Caco-2 (cell line): ENCODE results near the gene RABGAP1L. TPM values are rescaled to one million over a fixed set of nuclear protein-coding genes. Genes with fewer than 3 reads are reported as not detected.

ENCODE experiments used
- BruUV-seq: library from RNA; stranded (reverse); fragments of 400-500 nt; replicated peaks from 2 replicates; lab custom pipeline; 2021; lab: Mats Ljungman, UMichigan
- CTCF ChIA-PET: fragments of 300-600 bp; sonication (Branson Sonifier 250); formaldehyde crosslinking; loops from one replicate; lab custom pipeline; 2022; ENCODE audit warnings: antibody characterized with exemption; lab: Charles Lee
- POLR2A ChIA-PET: fragments of 300-600 bp; sonication (Branson Sonifier 250); formaldehyde crosslinking; loops from one replicate; lab custom pipeline; 2022; ENCODE audit warnings: antibody characterized with exemption; lab: Charles Lee
- DNase-seq, 2 experiments: peaks; one replicate each; pipeline versions ENCODE4 v3.0.0 to v3.0.0-alpha.2; 2020 to 2022
- H3K27me3 ChIP-seq: replicated peaks from 2 replicates; pipeline ENCODE4 v1.6.0; 2011; ENCODE audit warnings: low read length; ENCODE audit not compliant: control insufficient read depth, insufficient read depth
- H3K36me3 ChIP-seq: 2 replicates; pipeline ENCODE4 v1.5.1; 2011; ENCODE audit warnings: low read length; ENCODE audit not compliant: control insufficient read depth, insufficient read depth
- H3K4me1 ChIP-seq: fragments of 250-450 bp; sonication (Bioruptor Pico); 2 replicates; pipeline ENCODE4 v1.5.1; 2020; ENCODE audit warnings: mild to moderate bottlenecking
- H3K4me3 ChIP-seq: 2 replicates; pipeline ENCODE4 v1.5.1; 2011; ENCODE audit warnings: low read depth, mild to moderate bottlenecking, control low read depth, low read length
- H3K9me3 ChIP-seq: fragments of 250-450 bp; sonication (Bioruptor Pico); 2 replicates; pipeline ENCODE4 v1.5.1; 2020; ENCODE audit warnings: mild to moderate bottlenecking, moderate library complexity
- H3K27ac Mint-ChIP-seq: one replicate; pipeline ENCODE4 v1.8.0; 2022; ENCODE audit warnings: mixed read lengths; ENCODE audit not compliant: unreplicated experiment
- H3K27me3 Mint-ChIP-seq: one replicate; pipeline ENCODE4 v1.8.0; 2022; ENCODE audit warnings: mixed read lengths; ENCODE audit not compliant: insufficient read depth, unreplicated experiment
- H3K36me3 Mint-ChIP-seq: one replicate; pipeline ENCODE4 v1.8.0; 2022; ENCODE audit warnings: mild to moderate bottlenecking, mixed read lengths; ENCODE audit not compliant: insufficient read depth, unreplicated experiment
- H3K4me1 Mint-ChIP-seq: one replicate; pipeline ENCODE4 v1.8.0; 2022; ENCODE audit warnings: low read depth, mixed read lengths; ENCODE audit not compliant: unreplicated experiment
- H3K4me3 Mint-ChIP-seq: one replicate; pipeline ENCODE4 v1.8.0; 2022; ENCODE audit warnings: mild to moderate bottlenecking, moderate library complexity, mixed read lengths; ENCODE audit not compliant: unreplicated experiment
- H3K9me3 Mint-ChIP-seq: one replicate; pipeline ENCODE4 v1.8.0; 2022; ENCODE audit warnings: mixed read lengths; ENCODE audit not compliant: unreplicated experiment
- CTCF ChIP-seq, 2 experiments: fragments of 200-600 bp in 1 of 2; IDR thresholded peaks; 1 replicate in 1 of 2; 2 replicates in 1 of 2; pipeline versions ENCODE4 v1.5.1 to v1.8.0; 2011 to 2022; ENCODE audit warnings: antibody characterized with exemption in 1 of 2, control low read depth in 1 of 2, inconsistent platforms in 1 of 2, low read depth in 1 of 2, low read length in 1 of 2, mild to moderate bottlenecking in 1 of 2, moderate library complexity in 1 of 2; ENCODE audit not compliant: insufficient read depth in 1 of 2, severe bottlenecking in 1 of 2, unreplicated experiment in 1 of 2
- intact Hi-C: fragments of 100-400 bp; cut with micrococcal nuclease; formaldehyde crosslinking; loops from one replicate; pipeline ENCODE4 v1.10.0; 2022; ENCODE audit not compliant: unreplicated experiment
- total RNA-seq: library from RNA; stranded (reverse); gene quantifications from 2 replicates; pipeline ENCODE4 v1.2.3, GENCODE V29; 2022

Gene RABGAP1L
- total RNA-seq, 1 experiment from 2014 or later, result 20.3 TPM

GRCh38 chr1:174322202-174322862 is 163.0 kb downstream of the RABGAP1L start:
- ChIA-PET POLR2A (no interaction called here), CTCF (no interaction called here)
- BruUV-seq, result no TSS peak
- Histone ChIP-seq H3K36me3 (no peaks in the 10 kb centered on the region), H3K4me1 (no peaks in the 10 kb centered on the region), H3K27me3 (no peaks in the 10 kb centered on the region), H3K9me3 (peaks cover 35% of the 10 kb centered on the region), H3K4me3 (no peak overlapping the region)
- intact Hi-C loops, result loop anchor here (5.0 kb wide), 1 partner anchor 35 kb away; no protein-coding TSS in a partner anchor
- no peak for DNase-seq
- no peak for TF ChIP-seq CTCF (IDR thresholded peaks at IDR 0.05; ENCODE audit: insufficient read depth in 1 of 2, low read depth in 1 of 2, low read length in 1 of 2, severe bottlenecking in 1 of 2, unreplicated experiment in 1 of 2)
- no peaks in the 10 kb centered on the region for H3K27me3 Mint-ChIP-seq
- H3K4me1 Mint-ChIP-seq, result no peaks in the 10 kb centered on the region
- no peak overlapping the region for H3K4me3 Mint-ChIP-seq
- H3K36me3 Mint-ChIP-seq, result peaks cover 6% of the 10 kb centered on the region
- H3K9me3 Mint-ChIP-seq, result peaks cover 77% of the 10 kb centered on the region
- no peak overlapping the region for H3K27ac Mint-ChIP-seq

DNA sequence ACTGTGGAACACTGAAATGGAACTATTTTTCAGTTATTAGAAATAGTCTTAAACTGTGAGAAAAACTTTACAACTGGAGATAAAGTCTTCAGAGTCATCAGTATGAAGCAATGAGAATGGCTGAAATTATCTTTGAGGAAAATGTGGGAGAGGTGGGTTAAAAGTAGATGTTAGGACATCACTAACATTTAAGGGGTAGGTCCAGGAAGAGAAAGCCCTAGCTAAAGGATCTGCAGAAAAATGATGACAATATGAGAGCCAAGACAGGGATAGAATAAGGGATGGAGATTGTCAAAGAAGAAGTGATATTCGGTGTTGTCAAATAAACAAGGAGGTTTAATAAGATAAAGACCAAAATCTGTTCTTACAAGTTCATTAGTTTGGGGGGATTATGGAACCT is 165.2 kb downstream of the RABGAP1L start:
- no peak for DNase-seq
- Mint-ChIP-seq H3K4me1 (no peaks in the 10 kb centered on the region), H3K4me3 (no peak overlapping the region), H3K27ac (no peak overlapping the region), H3K36me3 (peaks cover 6% of the 10 kb centered on the region), H3K9me3 (peaks cover 66% of the 10 kb centered on the region), H3K27me3 (no peaks in the 10 kb centered on the region)
- H3K27me3 ChIP-seq, result no peaks in the 10 kb centered on the region
- POLR2A ChIA-PET, result no interaction called here
- H3K9me3 ChIP-seq, result peaks cover 32% of the 10 kb centered on the region
- H3K4me3 ChIP-seq, result no peak overlapping the region
- TF ChIP-seq CTCF (IDR thresholded peaks at IDR 0.05; ENCODE audit: insufficient read depth in 1 of 2, low read depth in 1 of 2, low read length in 1 of 2, severe bottlenecking in 1 of 2, unreplicated experiment in 1 of 2), result no peak
- H3K4me1 ChIP-seq, result no peaks in the 10 kb centered on the region
- CTCF ChIA-PET, result no interaction called here
- no TSS peak for BruUV-seq
- H3K36me3 ChIP-seq, result no peaks in the 10 kb centered on the region
- intact Hi-C loops, result loop anchor here (5.0 kb wide), 1 partner anchor 33 kb away; no protein-coding TSS in a partner anchor

- peaks cover 28% of the 10 kb centered on the region for H3K9me3 ChIP-seq
- no peaks in the 10 kb centered on the region for H3K36me3 ChIP-seq
- BruUV-seq, result no TSS peak
- Mint-ChIP-seq H3K9me3 (peaks cover 61% of the 10 kb centered on the region), H3K27me3 (no peaks in the 10 kb centered on the region), H3K36me3 (peaks cover 6% of the 10 kb centered on the region), H3K4me1 (no peaks in the 10 kb centered on the region), H3K27ac (no peak overlapping the region), H3K4me3 (no peak overlapping the region)
- intact Hi-C loops, result loop anchor here (5.0 kb wide), 1 partner anchor 32 kb away; no protein-coding TSS in a partner anchor
- no peak for TF ChIP-seq CTCF (IDR thresholded peaks at IDR 0.05; ENCODE audit: insufficient read depth in 1 of 2, low read depth in 1 of 2, low read length in 1 of 2, severe bottlenecking in 1 of 2, unreplicated experiment in 1 of 2)
- H3K4me3 ChIP-seq, result no peak overlapping the region
- POLR2A ChIA-PET, result no interaction called here
- CTCF ChIA-PET, result no interaction called here
- H3K4me1 ChIP-seq, result no peaks in the 10 kb centered on the region
- DNase-seq, result no peak
- H3K27me3 ChIP-seq, result no peaks in the 10 kb centered on the region
These were observed 165.6 kb downstream of the RABGAP1L start for GRCh38 chr1:174324939-174325338.
